CD4-positive, alpha-beta memory T cell (primary cell): ENCODE results near the gene TBC1D16. TPM values are rescaled to one million over a fixed set of nuclear protein-coding genes. Genes with fewer than 3 reads are reported as not detected.
A peak's percentile ranks its signal among the peaks of the same experiment; 100 is the strongest.

Source experiments
- CTCF ChIA-PET: fragments of 350-600 bp; sonication (Branson Sonifier 250); formaldehyde crosslinking; loops from one replicate; lab custom pipeline; 2021; ENCODE audit warnings: inconsistent platforms; ENCODE audit not compliant: partially characterized antibody; lab: Charles Lee
- POLR2A ChIA-PET: fragments of 350-600 bp; sonication (Branson Sonifier 250); formaldehyde crosslinking; loops from one replicate; lab custom pipeline; 2021; ENCODE audit not compliant: partially characterized antibody; lab: Charles Lee
- DNase-seq, 5 donors: peaks; one replicate each; pipeline versions ENCODE4 v3.0.0 to v3.0.0-alpha.2; 2020 to 2022; ENCODE audit warnings: mixed read lengths in 1 of 5
- H3K27ac ChIP-seq: one replicate; pipeline ENCODE4 v1.7.0; 2013; ENCODE audit warnings: low read depth, low read length
- H3K27me3 ChIP-seq: 2 replicates; pipeline ENCODE4 v1.7.0; 2013; ENCODE audit warnings: mild to moderate bottlenecking, low read length, moderate library complexity; ENCODE audit not compliant: insufficient read depth
- H3K36me3 ChIP-seq: 2 replicates; pipeline ENCODE4 v1.7.0; 2013; ENCODE audit warnings: mild to moderate bottlenecking, low read length, moderate library complexity; ENCODE audit not compliant: insufficient read depth
- H3K4me1 ChIP-seq: 2 replicates; pipeline ENCODE4 v1.7.0; 2013; ENCODE audit warnings: mild to moderate bottlenecking, low read length, moderate library complexity; ENCODE audit not compliant: insufficient read depth
- H3K4me3 ChIP-seq, 2 donors: one replicate each; pipeline ENCODE4 v1.7.0; 2013; ENCODE audit warnings: low read length in 2 of 2, mild to moderate bottlenecking in 1 of 2
- H3K9me3 ChIP-seq, 2 donors: one replicate each; pipeline ENCODE4 v1.7.0; 2013; ENCODE audit warnings: low read length in 2 of 2, control low read depth in 1 of 2; ENCODE audit not compliant: control insufficient read depth in 1 of 2
- H3K27ac Mint-ChIP-seq, 7 donors: one replicate each; pipeline ENCODE4 v1.8.0; 2020 to 2021; ENCODE audit warnings: mixed read lengths in 7 of 7, mild to moderate bottlenecking in 6 of 7, inconsistent platforms in 3 of 7, moderate library complexity in 3 of 7
- H3K27me3 Mint-ChIP-seq, 2 donors: one replicate each; pipeline ENCODE4 v1.8.0; 2020 to 2021; ENCODE audit warnings: mixed read lengths in 2 of 2
- H3K36me3 Mint-ChIP-seq, 2 donors: one replicate each; pipeline ENCODE4 v1.8.0; 2020 to 2021; ENCODE audit warnings: mixed read lengths in 2 of 2, inconsistent platforms in 1 of 2, mild to moderate bottlenecking in 1 of 2
- H3K4me1 Mint-ChIP-seq, 4 donors: one replicate each; pipeline ENCODE4 v1.8.0; 2020 to 2021; ENCODE audit warnings: mixed read lengths in 4 of 4, mild to moderate bottlenecking in 1 of 4
- H3K4me3 Mint-ChIP-seq, 8 donors: one replicate each; pipeline ENCODE4 v1.8.0; 2020 to 2021; ENCODE audit warnings: mixed read lengths in 8 of 8, mild to moderate bottlenecking in 7 of 8, moderate library complexity in 6 of 8, inconsistent platforms in 3 of 8
- H3K9me3 Mint-ChIP-seq, 8 donors: one replicate each; pipeline ENCODE4 v1.8.0; 2020 to 2021; ENCODE audit warnings: mixed read lengths in 8 of 8, mild to moderate bottlenecking in 5 of 8, inconsistent platforms in 3 of 8, moderate library complexity in 1 of 8
- intact Hi-C: fragments of 100-400 bp; cut with micrococcal nuclease; formaldehyde crosslinking; loops from one replicate; pipeline ENCODE4 v1.15.1; 2023
- polyA plus RNA-seq, 2 donors: library from polyadenylated mRNA; unstranded; fragments of 300-500 nt; fragmentation: Illumina TruSeq; gene quantifications; one replicate each; pipeline ENCODE4 v1.2.3, GENCODE V29; 2021
- total RNA-seq, 2 experiments: library from RNA; stranded (reverse); gene quantifications; one replicate each; pipeline ENCODE4 v1.2.3, GENCODE V29; 2021

TBC1D16 gene
- total and polyA plus RNA-seq, 4 experiments from 2014 or later, result 1.2 to 1.8 (median 1.3) TPM; not detected in 1

DNA sequence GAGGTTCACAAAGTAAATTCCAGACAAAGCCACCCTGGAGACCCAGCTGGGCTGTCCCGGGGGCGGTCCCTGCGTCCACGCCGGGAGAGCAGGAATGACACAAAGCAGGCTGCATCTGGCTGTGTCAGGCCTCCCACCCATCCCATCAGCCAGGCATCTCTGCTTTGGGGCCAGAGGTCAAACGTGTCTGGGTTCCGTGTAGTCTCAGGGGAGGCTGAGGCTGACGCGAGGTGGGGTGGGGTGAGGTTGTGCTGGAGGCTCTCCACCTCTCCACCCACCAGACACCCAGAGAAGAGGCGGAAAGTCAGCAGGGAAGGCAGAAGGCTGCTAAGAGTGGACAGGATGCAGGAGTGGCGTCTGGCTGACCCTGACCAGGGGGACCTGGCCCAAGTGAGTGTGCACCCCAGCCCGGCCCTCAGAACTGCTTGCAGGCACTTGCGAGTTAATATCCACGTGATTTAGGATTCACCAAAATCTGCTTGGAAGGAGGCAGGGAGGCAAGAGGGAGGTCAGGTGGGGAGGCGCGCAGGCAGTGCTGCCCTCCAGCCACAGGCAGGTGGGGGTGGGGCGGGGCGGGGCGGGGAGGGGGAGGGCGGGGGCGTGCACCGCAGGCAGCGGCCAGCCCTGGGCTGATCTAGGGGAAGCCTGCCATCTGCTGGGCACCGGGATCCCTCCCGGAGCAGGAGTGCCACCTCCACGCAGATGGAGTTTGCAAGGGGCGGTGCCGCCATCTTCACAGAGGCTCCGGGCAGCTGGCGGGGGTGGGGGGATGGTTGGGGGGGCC, 44.3 kb downstream of the TBC1D16 start:
- no peak overlapping the region for H3K27ac ChIP-seq
- H3K27me3 Mint-ChIP-seq, result no peaks in the 10 kb centered on the region
- DNase-seq, result peak; percentile 79 to 81 (median 80)
- peak overlapping the region in 1 of 2 donors; percentile 62 for H3K4me3 ChIP-seq
- ChIA-PET CTCF (interaction anchor here (0.8 to 4.5 kb wide), 9 partner anchors 12 to 250 kb away, joined by 3 to 30 read pairs (median 5); no protein-coding TSS in a partner anchor), POLR2A (interaction anchor here (1.0 to 2.5 kb wide), 3 partner anchors 14 to 194 kb away, joined by 3 to 8 read pairs (median 3); partner anchors contain the start of gene CBX8)
- no peaks in the 10 kb centered on the region for H3K9me3 ChIP-seq
- peaks cover 15 to 45% (median 32%) of the 10 kb centered on the region in 4 donors for H3K4me1 Mint-ChIP-seq
- peak overlapping the region; percentile 48 to 88 (median 78) for H3K4me3 Mint-ChIP-seq
- intact Hi-C loops, result loop anchor here (1.0 to 5.0 kb wide), 4 partner anchors 179 to 249 kb away; no protein-coding TSS in a partner anchor
- no peaks in the 10 kb centered on the region for H3K27me3 ChIP-seq
- no peaks in the 10 kb centered on the region for H3K9me3 Mint-ChIP-seq
- H3K27ac Mint-ChIP-seq, result peak overlapping the region in 2 of 7 donors; percentile 74 to 85
- H3K36me3 ChIP-seq, result no peaks in the 10 kb centered on the region
- H3K36me3 Mint-ChIP-seq, result no peaks in the 10 kb centered on the region
- peaks cover 34% of the 10 kb centered on the region for H3K4me1 ChIP-seq

DNA sequence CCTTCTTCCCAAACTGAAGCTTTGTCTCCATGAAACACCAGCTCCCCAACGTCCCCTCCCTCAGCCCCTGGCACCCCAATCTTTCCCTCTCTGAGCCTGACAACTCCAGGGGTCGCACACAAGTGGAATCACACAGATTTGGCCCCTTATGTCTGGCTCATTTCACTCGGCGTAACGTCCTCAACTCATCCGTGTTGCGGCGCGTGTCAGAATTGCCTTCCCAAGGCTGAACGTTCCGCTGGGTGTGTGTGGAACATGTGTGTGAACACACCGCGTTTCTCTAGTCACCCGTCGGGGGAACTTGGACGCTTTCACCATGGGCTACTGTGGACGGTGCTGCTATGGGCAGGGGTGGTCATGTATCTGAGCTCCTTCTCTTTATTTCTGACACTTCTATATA, 45.0 kb downstream of the TBC1D16 start:
- Mint-ChIP-seq H3K4me1 (peaks cover 10 to 38% (median 26%) of the 10 kb centered on the region in 4 donors), H3K27ac (peak overlapping the region in 1 of 7 donors; percentile 74), H3K36me3 (no peaks in the 10 kb centered on the region), H3K4me3 (peak overlapping the region in 4 of 8 donors; percentile 56 to 69 (median 60)), H3K9me3 (no peaks in the 10 kb centered on the region), H3K27me3 (no peaks in the 10 kb centered on the region)
- no peaks in the 10 kb centered on the region for H3K36me3 ChIP-seq
- H3K27ac ChIP-seq, result no peak overlapping the region
- no peak overlapping the region for H3K4me3 ChIP-seq
- ChIA-PET POLR2A (interaction anchor here (2.5 kb wide), 1 partner anchor 194 kb away, joined by 8 read pairs; the partner anchor contains the start of gene CBX8), CTCF (interaction anchor here (1.3 to 3.4 kb wide), 5 partner anchors 14 to 249 kb away, joined by 5 to 18 read pairs (median 6); no protein-coding TSS in a partner anchor)
- H3K27me3 ChIP-seq, result no peaks in the 10 kb centered on the region
- no peaks in the 10 kb centered on the region for H3K9me3 ChIP-seq
- peaks cover 28% of the 10 kb centered on the region for H3K4me1 ChIP-seq
- DNase-seq, result peak in 1 of 5 donors; percentile 27
- intact Hi-C loops, result loop anchor here (1.0 to 5.0 kb wide), 4 partner anchors 178 to 248 kb away; no protein-coding TSS in a partner anchor

DNA sequence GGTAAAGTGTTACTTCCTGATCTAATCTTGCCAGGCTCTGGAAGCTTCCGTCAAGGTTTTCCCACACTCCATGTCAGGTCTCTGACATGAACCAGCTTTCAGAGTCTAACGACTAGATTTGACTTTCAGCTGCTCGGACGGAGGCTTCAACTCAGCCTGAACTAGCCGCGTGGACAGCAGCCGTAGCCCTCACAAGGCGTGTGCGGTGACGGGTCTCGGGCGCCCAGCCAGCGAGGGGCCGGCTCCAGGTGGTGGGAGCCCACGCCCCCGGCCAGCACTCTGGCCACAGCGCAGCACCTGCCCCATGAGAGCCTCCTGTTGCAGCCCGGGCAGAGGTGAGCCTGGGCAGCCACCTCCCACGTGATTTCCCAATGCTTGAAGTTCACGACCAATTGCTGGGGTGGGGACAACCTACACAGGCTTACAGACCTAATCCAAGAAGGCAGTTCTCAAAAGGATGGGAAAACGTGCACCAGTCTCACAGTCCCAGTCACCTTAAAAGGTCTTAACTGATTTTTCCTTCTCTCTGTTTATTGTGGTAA, 45.5 kb downstream of the TBC1D16 start:
- Histone ChIP-seq H3K4me1 (peaks cover 26% of the 10 kb centered on the region), H3K27ac (no peak overlapping the region), H3K36me3 (no peaks in the 10 kb centered on the region), H3K27me3 (no peaks in the 10 kb centered on the region), H3K4me3 (no peak overlapping the region), H3K9me3 (no peaks in the 10 kb centered on the region)
- H3K4me3 Mint-ChIP-seq, result peak overlapping the region in 1 of 8 donors; percentile 39
- DNase-seq, result no peak
- no peaks in the 10 kb centered on the region for H3K36me3 Mint-ChIP-seq
- no peaks in the 10 kb centered on the region for H3K9me3 Mint-ChIP-seq
- H3K27ac Mint-ChIP-seq, result peak overlapping the region in 1 of 7 donors; percentile 60
- POLR2A ChIA-PET, result interaction anchor here (2.5 kb wide), 1 partner anchor 193 kb away, joined by 8 read pairs; the partner anchor contains the start of gene CBX8
- no peaks in the 10 kb centered on the region for H3K27me3 Mint-ChIP-seq
- peaks cover 9 to 36% (median 23%) of the 10 kb centered on the region in 4 donors for H3K4me1 Mint-ChIP-seq
- CTCF ChIA-PET, result interaction anchor here (1.3 to 3.4 kb wide), 5 partner anchors 15 to 248 kb away, joined by 5 to 18 read pairs (median 6); no protein-coding TSS in a partner anchor
- intact Hi-C loops, result loop anchor here (5.0 kb wide), 1 partner anchor 178 kb away; no protein-coding TSS in a partner anchor

DNA sequence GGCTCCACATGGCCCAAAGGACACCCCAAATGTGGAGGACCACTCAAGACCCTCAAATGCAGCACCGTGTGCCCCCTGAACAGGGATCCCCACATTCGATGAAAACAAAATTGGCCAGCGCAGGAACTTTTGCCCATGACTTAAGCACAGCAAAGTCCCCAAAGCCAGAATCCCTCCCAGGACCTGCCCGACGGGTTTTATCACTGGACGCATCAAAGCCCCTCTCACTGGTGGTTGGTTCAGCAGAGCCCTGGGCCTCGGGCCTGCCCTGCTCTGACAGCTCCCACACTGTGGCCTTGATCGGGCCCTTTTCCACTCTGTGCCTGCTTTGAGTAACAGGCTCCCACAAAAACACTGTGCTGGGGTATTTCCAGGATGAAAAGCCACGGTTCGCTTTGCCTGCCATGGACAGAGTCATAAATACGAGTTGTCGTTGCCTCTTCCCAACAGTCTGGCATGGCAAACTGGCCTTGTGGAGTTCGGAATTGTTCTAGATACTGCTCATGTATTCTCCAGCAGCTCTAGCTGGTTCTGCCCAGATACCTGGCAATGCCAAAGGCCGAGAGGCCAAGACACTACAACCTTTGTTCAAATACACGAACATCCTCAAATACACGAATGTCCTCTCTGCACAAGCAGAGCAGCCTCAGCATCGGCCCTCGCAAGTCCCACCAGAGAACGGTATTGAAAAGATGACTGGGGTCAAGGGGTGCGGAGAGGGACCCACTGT, 46.4 kb downstream of the TBC1D16 start:
- Mint-ChIP-seq H3K4me3 (peak overlapping the region in 1 of 8 donors; percentile 61), H3K27ac (no peak overlapping the region), H3K36me3 (no peaks in the 10 kb centered on the region), H3K27me3 (no peaks in the 10 kb centered on the region), H3K4me1 (peaks cover 9 to 36% (median 23%) of the 10 kb centered on the region in 4 donors), H3K9me3 (no peaks in the 10 kb centered on the region)
- Histone ChIP-seq H3K27ac (no peak overlapping the region), H3K4me3 (no peak overlapping the region), H3K27me3 (no peaks in the 10 kb centered on the region), H3K9me3 (no peaks in the 10 kb centered on the region), H3K36me3 (no peaks in the 10 kb centered on the region), H3K4me1 (peaks cover 26% of the 10 kb centered on the region)
- peak in 1 of 5 donors; percentile 15 for DNase-seq
- intact Hi-C loops, result no loop called here
- POLR2A ChIA-PET, result no interaction called here
- CTCF ChIA-PET, result interaction anchor here (1.9 to 3.4 kb wide), 3 partner anchors 16 to 243 kb away, joined by 6 to 18 read pairs (median 8); no protein-coding TSS in a partner anchor

DNA sequence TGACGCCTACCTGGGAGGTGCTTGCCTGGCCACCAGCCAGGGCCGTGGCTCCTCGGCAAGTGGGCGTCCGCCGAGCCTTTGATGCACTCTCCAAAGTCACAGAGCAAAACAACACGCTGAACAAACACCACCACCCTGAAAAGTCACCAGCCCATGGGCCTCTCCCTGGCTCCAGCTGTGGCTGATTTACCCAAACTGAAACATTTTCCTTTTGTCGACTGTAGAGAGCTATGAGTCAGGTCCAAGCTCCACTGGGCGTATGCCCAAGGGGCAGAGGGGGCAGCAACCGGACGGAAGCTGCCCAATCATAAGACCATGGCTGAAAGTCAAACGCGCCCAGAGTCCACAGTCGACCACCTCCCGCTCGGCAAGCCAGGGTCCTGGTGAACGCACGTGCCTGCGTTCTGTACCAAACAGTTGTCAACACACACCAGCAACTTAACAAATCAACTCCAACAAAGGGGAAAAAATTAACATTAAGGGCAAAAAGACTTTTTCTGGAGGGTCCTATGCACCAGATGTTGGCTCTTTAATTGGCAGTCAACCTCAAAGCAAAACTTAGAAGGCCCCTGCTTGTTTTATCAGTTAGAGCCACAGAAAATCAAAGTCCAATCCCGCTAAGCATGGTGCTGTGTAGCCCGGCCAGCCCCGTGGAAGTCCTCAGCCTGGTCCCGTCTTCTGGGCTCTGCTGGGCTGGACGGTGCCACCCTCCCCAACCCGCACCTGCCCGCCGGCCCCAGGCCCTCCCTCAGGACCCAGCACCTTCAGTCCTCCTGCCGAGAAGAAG, 47.3 kb downstream of the TBC1D16 start:
- Mint-ChIP-seq H3K4me1 (peaks cover 9 to 34% (median 22%) of the 10 kb centered on the region in 4 donors), H3K9me3 (no peaks in the 10 kb centered on the region), H3K27ac (peak overlapping the region in 2 of 7 donors; percentile 3 to 64), H3K4me3 (no peak overlapping the region), H3K36me3 (no peaks in the 10 kb centered on the region), H3K27me3 (no peaks in the 10 kb centered on the region)
- Histone ChIP-seq H3K9me3 (no peaks in the 10 kb centered on the region), H3K4me3 (no peak overlapping the region), H3K27me3 (no peaks in the 10 kb centered on the region), H3K36me3 (no peaks in the 10 kb centered on the region), H3K27ac (no peak overlapping the region), H3K4me1 (peaks cover 21% of the 10 kb centered on the region)
- DNase-seq, result no peak
- POLR2A ChIA-PET, result no interaction called here
- intact Hi-C loops, result no loop called here
- CTCF ChIA-PET, result interaction anchor here (1.7 kb wide), 1 partner anchor 245 kb away, joined by 6 read pairs; no protein-coding TSS in a partner anchor

DNA sequence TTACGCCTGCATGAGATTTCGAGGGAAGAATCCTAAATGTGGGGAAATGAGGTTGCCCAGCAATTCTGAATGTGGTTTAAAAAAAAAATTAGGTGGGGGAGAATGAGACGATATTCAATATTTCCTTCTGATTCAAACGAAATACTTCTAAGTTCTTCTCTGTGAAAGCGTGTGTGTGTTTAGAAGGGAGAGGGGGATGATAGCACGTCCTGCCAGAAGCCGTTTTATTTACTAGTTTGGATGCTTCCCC, 47.8 kb downstream of the TBC1D16 start:
- H3K27ac ChIP-seq, result no peak overlapping the region
- Mint-ChIP-seq H3K27me3 (no peaks in the 10 kb centered on the region), H3K9me3 (no peaks in the 10 kb centered on the region), H3K4me3 (no peak overlapping the region), H3K27ac (peak overlapping the region in 1 of 7 donors; percentile 35), H3K36me3 (no peaks in the 10 kb centered on the region), H3K4me1 (peaks cover 7 to 29% (median 18%) of the 10 kb centered on the region in 4 donors)
- no peaks in the 10 kb centered on the region for H3K36me3 ChIP-seq
- DNase-seq, result no peak
- no peak overlapping the region for H3K4me3 ChIP-seq
- peaks cover 16% of the 10 kb centered on the region for H3K4me1 ChIP-seq
- POLR2A ChIA-PET, result no interaction called here
- CTCF ChIA-PET, result interaction anchor here (1.7 kb wide), 1 partner anchor 244 kb away, joined by 6 read pairs; no protein-coding TSS in a partner anchor
- intact Hi-C loops, result no loop called here
- H3K27me3 ChIP-seq, result no peaks in the 10 kb centered on the region
- H3K9me3 ChIP-seq, result no peaks in the 10 kb centered on the region
